HEK293 (cell line): ENCODE results near the gene ANKRD16.

Experiments used
- AEBP2 ChIP-seq: fragments of 450-650 bp; formaldehyde crosslinking; IDR thresholded peaks from 2 replicates; pipeline ENCODE4 v1.5.1; 2016; ENCODE audit warnings: missing biosample characterization, missing genetic modification characterization, borderline replicate concordance
- ATF2 ChIP-seq: fragments of 450-650 bp; formaldehyde crosslinking; IDR thresholded peaks from 2 replicates; pipeline ENCODE4 v1.5.1; 2016; ENCODE audit warnings: missing biosample characterization, missing genetic modification characterization, low read depth
- BCL11B ChIP-seq: fragments of 450-650 bp; formaldehyde crosslinking; IDR thresholded peaks from 2 replicates; pipeline ENCODE4 v1.5.1; 2016; ENCODE audit warnings: low read depth, missing biosample characterization, missing genetic modification characterization
- HOXD13 ChIP-seq: sonication (generic); formaldehyde crosslinking; IDR thresholded peaks from 2 replicates; pipeline ENCODE4 v1.8.0; 2022; ENCODE audit warnings: missing genetic modification reagents, borderline replicate concordance
- MEIS1 ChIP-seq: sonication (generic); formaldehyde crosslinking; IDR thresholded peaks from 2 replicates; pipeline ENCODE4 v1.8.1; 2022; ENCODE audit warnings: missing genetic modification reagents, mild to moderate bottlenecking, borderline replicate concordance
- PRDM1 ChIP-seq: fragments of 450-650 bp; formaldehyde crosslinking; IDR thresholded peaks from 2 replicates; pipeline ENCODE4; 2016; ENCODE audit warnings: missing biosample characterization, missing genetic modification characterization
- SALL2 ChIP-seq: fragments of 450-650 bp; formaldehyde crosslinking; IDR thresholded peaks from 2 replicates; pipeline ENCODE4 v1.5.0; 2017; ENCODE audit warnings: missing biosample characterization, mild to moderate bottlenecking, missing genetic modification characterization, borderline replicate concordance
- ZBTB49 ChIP-seq: fragments of 450-650 bp; formaldehyde crosslinking; IDR thresholded peaks from 2 replicates; pipeline ENCODE4 v1.5.1; 2016; ENCODE audit warnings: missing biosample characterization, missing genetic modification characterization, low read depth
- ZBTB7A ChIP-seq: fragments of 450-650 bp; formaldehyde crosslinking; IDR thresholded peaks from 2 replicates; pipeline ENCODE4 v1.5.1; 2016; ENCODE audit warnings: low read depth, missing biosample characterization, missing genetic modification characterization
- ZBTB8A ChIP-seq: fragments of 450-650 bp; formaldehyde crosslinking; IDR thresholded peaks from 2 replicates; pipeline ENCODE4 v1.5.1; 2016; ENCODE audit warnings: missing biosample characterization, missing genetic modification characterization
- ZIC2 ChIP-seq: fragments of 450-650 bp; formaldehyde crosslinking; IDR thresholded peaks from 2 replicates; pipeline ENCODE4 v1.5.1; 2016; ENCODE audit warnings: missing biosample characterization, missing genetic modification characterization
- ZNF114 ChIP-seq: fragments of 450-650 bp; formaldehyde crosslinking; IDR thresholded peaks from 2 replicates; pipeline ENCODE4 v1.5.0; 2017; ENCODE audit warnings: missing biosample characterization, missing genetic modification characterization
- ZNF138 ChIP-seq: fragments of 450-650 bp; formaldehyde crosslinking; IDR thresholded peaks from 2 replicates; pipeline ENCODE4 v1.5.1; 2016; ENCODE audit warnings: missing biosample characterization, missing genetic modification characterization, borderline replicate concordance
- ZNF157 ChIP-seq: fragments of 450-650 bp; formaldehyde crosslinking; IDR thresholded peaks from 2 replicates; pipeline ENCODE4 v1.5.1; 2016; ENCODE audit warnings: missing biosample characterization, missing genetic modification characterization
- ZNF16 ChIP-seq: fragments of 450-650 bp; formaldehyde crosslinking; IDR thresholded peaks from 2 replicates; pipeline ENCODE4 v1.5.1; 2016; ENCODE audit warnings: low read depth, missing biosample characterization, missing genetic modification characterization
- ZNF174 ChIP-seq: fragments of 450-650 bp; formaldehyde crosslinking; IDR thresholded peaks from 2 replicates; pipeline ENCODE4 v1.5.0; 2017; ENCODE audit warnings: missing biosample characterization, mild to moderate bottlenecking, missing genetic modification characterization
- ZNF214 ChIP-seq: fragments of 450-650 bp; formaldehyde crosslinking; IDR thresholded peaks from 2 replicates; pipeline ENCODE4 v1.5.1; 2017; ENCODE audit warnings: missing biosample characterization, mild to moderate bottlenecking, missing genetic modification characterization, borderline replicate concordance
- ZNF239 ChIP-seq: fragments of 450-650 bp; formaldehyde crosslinking; IDR thresholded peaks from 2 replicates; pipeline ENCODE4 v1.5.1; 2016; ENCODE audit warnings: missing biosample characterization, missing genetic modification characterization
- ZNF248 ChIP-seq: fragments of 450-650 bp; formaldehyde crosslinking; IDR thresholded peaks from 2 replicates; pipeline ENCODE4 v1.5.1; 2017; ENCODE audit warnings: missing biosample characterization, missing genetic modification characterization
- ZNF311 ChIP-seq: fragments of 450-650 bp; formaldehyde crosslinking; IDR thresholded peaks from 2 replicates; pipeline ENCODE4 v1.5.1; 2017; ENCODE audit warnings: missing biosample characterization, missing genetic modification characterization, borderline replicate concordance
- ZNF37A ChIP-seq: fragments of 450-650 bp; IDR thresholded peaks from 2 replicates; pipeline ENCODE4 v1.5.1; 2018; ENCODE audit warnings: missing biosample characterization, missing genetic modification characterization
- ZNF426 ChIP-seq: fragments of 450-650 bp; formaldehyde crosslinking; IDR thresholded peaks from 2 replicates; pipeline ENCODE4 v1.5.1; 2017; ENCODE audit warnings: missing biosample characterization, missing genetic modification characterization, mild to moderate bottlenecking, inconsistent platforms, moderate library complexity
- ZNF561 ChIP-seq: fragments of 450-650 bp; IDR thresholded peaks from 2 replicates; pipeline ENCODE4 v1.5.1; 2018; ENCODE audit warnings: missing biosample characterization, missing genetic modification characterization, borderline replicate concordance
- ZNF626 ChIP-seq: fragments of 450-650 bp; sonication (Bioruptor Pico); formaldehyde crosslinking; IDR thresholded peaks from 2 replicates; pipeline ENCODE4 v1.5.1; 2018; ENCODE audit warnings: missing biosample characterization, missing genetic modification characterization, inconsistent platforms
- ZNF677 ChIP-seq: fragments of 450-650 bp; IDR thresholded peaks from 2 replicates; pipeline ENCODE4 v1.5.0; 2018; ENCODE audit warnings: missing biosample characterization, mild to moderate bottlenecking, missing genetic modification characterization, moderate library complexity
- ZNF791 ChIP-seq: fragments of 450-650 bp; formaldehyde crosslinking; IDR thresholded peaks from 2 replicates; pipeline ENCODE4 v1.5.1; 2016; ENCODE audit warnings: missing biosample characterization, missing genetic modification characterization
- ZSCAN30 ChIP-seq: fragments of 450-650 bp; IDR thresholded peaks from 2 replicates; pipeline ENCODE4 v1.5.1; 2018; ENCODE audit warnings: missing biosample characterization, mild to moderate bottlenecking, missing genetic modification characterization, moderate library complexity
- TF ChIP-seq, protein P1 (sequence below): fragments of 450-650 bp; formaldehyde crosslinking; IDR thresholded peaks from 2 replicates; pipeline ENCODE4 v1.5.1; 2016; ENCODE audit warnings: missing biosample characterization, missing genetic modification characterization
- TF ChIP-seq, protein P2 (sequence below): fragments of 450-650 bp; formaldehyde crosslinking; IDR thresholded peaks from 2 replicates; pipeline ENCODE4 v1.5.1; 2016; ENCODE audit warnings: missing biosample characterization, missing genetic modification characterization

Gene ANKRD16

GRCh38 chr10:5889624-5890451, at the start of gene ANKRD16, which contains the start of gene FBH1 (continued):
- TF ChIP-seq ATF2 (tag by site-specific recombination) (no peak), ZBTB8A (peak; percentile 96), ZNF561 (tag by site-specific recombination) (peak; percentile 92; the same call in 1 of the 2 replicates), ZIC2 (tag by site-specific recombination) (peak; percentile 56), ZNF138 (tag by site-specific recombination) (no peak), ZNF214 (no peak), AEBP2 (tag by site-specific recombination) (0 out of 2 replicates have a peak, but pooled peaks have one; percentile 20), ZNF16 (tag by site-specific recombination) (no peak), ZNF791 (no peak), ZNF248 (tag by site-specific recombination) (no peak), MEIS1 (CRISPR knock-in tag) (no peak), HOXD13 (CRISPR knock-in tag) (no peak), SALL2 (no peak), ZNF157 (tag by site-specific recombination) (no peak), ZNF626 (tag by site-specific recombination) (no peak), ZNF114 (tag by site-specific recombination) (no peak), ZNF174 (no peak), ZNF311 (tag by site-specific recombination) (no peak), ZNF37A (tag by site-specific recombination) (no peak), ZNF426 (no peak), BCL11B (tag by site-specific recombination) (peak; percentile 78; the same call in 1 of the 2 replicates), ZBTB49 (tag by site-specific recombination) (no peak), ZBTB7A (tag by site-specific recombination) (no peak), ZSCAN30 (tag by site-specific recombination) (peak; percentile 70; the same call in 1 of the 2 replicates), ZNF677 (tag by site-specific recombination) (no peak), ZNF239 (no peak), PRDM1 (tag by site-specific recombination) (no peak)
- TF ChIP-seq, protein P1, sequence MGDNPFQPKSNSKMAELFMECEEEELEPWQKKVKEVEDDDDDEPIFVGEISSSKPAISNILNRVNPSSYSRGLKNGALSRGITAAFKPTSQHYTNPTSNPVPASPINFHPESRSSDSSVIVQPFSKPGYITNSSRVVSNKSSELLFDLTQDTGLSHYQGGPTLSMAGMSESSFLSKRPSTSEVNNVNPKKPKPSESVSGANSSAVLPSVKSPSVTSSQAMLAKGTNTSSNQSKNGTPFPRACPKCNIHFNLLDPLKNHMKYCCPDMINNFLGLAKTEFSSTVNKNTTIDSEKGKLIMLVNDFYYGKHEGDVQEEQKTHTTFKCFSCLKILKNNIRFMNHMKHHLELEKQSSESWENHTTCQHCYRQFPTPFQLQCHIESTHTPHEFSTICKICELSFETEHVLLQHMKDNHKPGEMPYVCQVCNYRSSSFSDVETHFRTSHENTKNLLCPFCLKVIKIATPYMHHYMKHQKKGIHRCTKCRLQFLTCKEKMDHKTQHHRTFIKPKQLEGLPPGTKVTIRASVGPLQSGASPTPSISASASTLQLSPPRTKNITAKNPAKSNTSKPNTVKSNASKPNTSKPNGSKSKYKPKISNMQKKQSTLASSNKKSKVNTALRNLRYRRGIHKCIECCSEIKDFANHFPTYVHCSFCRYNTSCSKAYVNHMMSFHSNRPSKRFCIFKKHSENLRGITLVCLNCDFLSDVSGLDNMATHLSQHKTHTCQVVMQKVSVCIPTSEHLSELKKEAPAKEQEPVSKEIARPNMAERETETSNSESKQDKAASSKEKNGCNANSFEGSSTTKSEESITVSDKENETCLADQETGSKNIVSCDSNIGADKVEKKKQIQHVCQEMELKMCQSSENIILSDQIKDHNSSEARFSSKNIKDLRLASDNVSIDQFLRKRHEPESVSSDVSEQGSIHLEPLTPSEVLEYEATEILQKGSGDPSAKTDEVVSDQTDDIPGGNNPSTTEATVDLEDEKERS (tag by site-specific recombination), result no peak
- TF ChIP-seq, protein P2, sequence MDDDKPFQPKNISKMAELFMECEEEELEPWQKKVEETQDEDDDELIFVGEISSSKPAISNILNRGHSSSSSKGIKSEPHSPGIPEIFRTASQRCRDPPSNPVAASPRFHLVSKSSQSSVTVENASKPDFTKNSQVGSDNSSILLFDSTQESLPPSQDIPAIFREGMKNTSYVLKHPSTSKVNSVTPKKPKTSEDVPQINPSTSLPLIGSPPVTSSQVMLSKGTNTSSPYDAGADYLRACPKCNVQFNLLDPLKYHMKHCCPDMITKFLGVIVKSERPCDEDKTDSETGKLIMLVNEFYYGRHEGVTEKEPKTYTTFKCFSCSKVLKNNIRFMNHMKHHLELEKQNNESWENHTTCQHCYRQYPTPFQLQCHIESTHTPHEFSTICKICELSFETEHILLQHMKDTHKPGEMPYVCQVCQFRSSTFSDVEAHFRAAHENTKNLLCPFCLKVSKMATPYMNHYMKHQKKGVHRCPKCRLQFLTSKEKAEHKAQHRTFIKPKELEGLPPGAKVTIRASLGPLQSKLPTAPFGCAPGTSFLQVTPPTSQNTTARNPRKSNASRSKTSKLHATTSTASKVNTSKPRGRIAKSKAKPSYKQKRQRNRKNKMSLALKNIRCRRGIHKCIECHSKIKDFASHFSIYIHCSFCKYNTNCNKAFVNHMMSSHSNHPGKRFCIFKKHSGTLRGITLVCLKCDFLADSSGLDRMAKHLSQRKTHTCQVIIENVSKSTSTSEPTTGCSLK (tag by site-specific recombination), result no peak
